Upper lobe of left lung (tissue), 6 donors: ENCODE data around the gene SUSD3. TPM values are rescaled to one million over a fixed set of nuclear protein-coding genes. Genes with fewer than 3 reads are reported as not detected.

ENCODE experiments used
- ATAC-seq, 2 donors: fragments of 200-7000 bp; cut with Tn5 transposase; one replicate each; pipeline ENCODE4 v1.9.1; 2022; ENCODE audit warnings: mild to moderate bottlenecking in 2 of 2, moderate library complexity in 2 of 2; ENCODE audit not compliant: low FRiP score in 2 of 2
- DNase-seq, 2 donors: peaks; one replicate each; pipeline ENCODE4 v3.0.0-alpha.2; 2019 to 2020
- H3K27ac ChIP-seq, 4 donors: fragments of 200-600 bp; sonication (generic); one replicate each; pipeline ENCODE4 v1.5.1; 2016 to 2019
- H3K27me3 ChIP-seq, 4 donors: fragments of 200-600 bp; sonication (generic); one replicate each; pipeline ENCODE4 v1.5.1; 2017 to 2019
- H3K36me3 ChIP-seq, 4 donors: fragments of 200-600 bp; sonication (generic); one replicate each; pipeline ENCODE4 v1.5.1; 2016 to 2019
- H3K4me1 ChIP-seq, 4 donors: fragments of 200-600 bp; sonication (generic); one replicate each; pipeline ENCODE4 v1.5.1; 2018 to 2019
- H3K4me3 ChIP-seq, 4 donors: fragments of 200-600 bp; sonication (generic); one replicate each; pipeline ENCODE4 v1.5.1; 2017 to 2019; ENCODE audit warnings: mild to moderate bottlenecking in 2 of 4, moderate library complexity in 1 of 4
- H3K9me3 ChIP-seq, 4 donors: fragments of 200-600 bp; sonication (generic); one replicate each; pipeline ENCODE4 v1.5.1; 2018 to 2019
- EP300 ChIP-seq, 4 donors: sonication (generic); formaldehyde crosslinking; IDR thresholded peaks; one replicate each; pipeline ENCODE4 v1.5.1; 2017; ENCODE audit warnings: antibody characterized with exemption in 4 of 4, control low read depth in 2 of 4
- POLR2A ChIP-seq, 4 donors: fragments of 450-650 bp; IDR thresholded peaks; one replicate each; pipeline ENCODE4 v1.5.1; 2016 to 2017; ENCODE audit warnings: antibody characterized with exemption in 4 of 4, mild to moderate bottlenecking in 2 of 4
- POLR2AphosphoS5 ChIP-seq, 2 donors: sonication (generic); formaldehyde crosslinking; IDR thresholded peaks; one replicate each; pipeline ENCODE4 v1.5.1; 2017; ENCODE audit warnings: antibody characterized with exemption in 2 of 2
- WGBS, 2 donors: methylation state at CpG; one replicate each; pipeline ENCODE4 v1.1.5; 2017 to 2018; 5-methylcytosine and 5-hydroxymethylcytosine counted together
- total RNA-seq, 6 donors: library from RNA; depleted of rRNA in 4 of 6; stranded (reverse); fragments of >200 nt in 4 of 6; gene quantifications; one replicate each; pipeline versions ENCODE4 v1.1.0 to v1.2.1, GENCODE V29; 2016 to 2021
- TF ChIP-seq, protein P1 (sequence below), 6 experiments: fragments of 450-650 bp in 4 of 6; fragments of 200-600 bp in 2 of 6; sonication (generic) in 2 of 6; IDR thresholded peaks; one replicate each; pipeline ENCODE4 v1.5.1; 2016 to 2019; ENCODE audit warnings: antibody characterized with exemption in 6 of 6
- donor health status: DM: no; HTN: no; CAD: no; lungs with moderate emphysema.
- donor health status: DM: no; HTN: yes; CAD: no; lungs with severe emphysema.

Gene SUSD3
- total RNA-seq, 6 donors from 2014 or later: 3.9 to 17.8 (median 5.2) TPM

- H3K27ac ChIP-seq: peak overlapping the region; percentile 93 to 99 (median 98)
- ATAC-seq (peak; percentile 52 to 88), DNase-seq (peak in 1 of 2 donors; percentile 91)
- H3K36me3 ChIP-seq: no peaks in the 10 kb centered on the region
- 0% methylated on average over 1 to 13 of the region's 34 CpGs for WGBS, 2 donors
- H3K9me3 ChIP-seq: peaks cover 0 to 3% (median 0%) of the 10 kb centered on the region in 4 donors
- peak overlapping the region; percentile 58 to 97 (median 77) for H3K4me3 ChIP-seq
- TF ChIP-seq POLR2AphosphoS5 (IDR thresholded peaks at IDR 0.05) (peak; percentile 49 to 63), POLR2A (IDR thresholded peaks at IDR 0.05) (peak in 2 of 4 donors; percentile 65 to 70), EP300 (IDR thresholded peaks at IDR 0.05) (no peak)
- H3K4me1 ChIP-seq: peaks cover 56 to 70% (median 62%) of the 10 kb centered on the region in 4 donors
- no peaks in the 10 kb centered on the region for H3K27me3 ChIP-seq
Measured at GRCh38 chr9:93133681-93134014, 75.1 kb downstream of the SUSD3 start.

DNA sequence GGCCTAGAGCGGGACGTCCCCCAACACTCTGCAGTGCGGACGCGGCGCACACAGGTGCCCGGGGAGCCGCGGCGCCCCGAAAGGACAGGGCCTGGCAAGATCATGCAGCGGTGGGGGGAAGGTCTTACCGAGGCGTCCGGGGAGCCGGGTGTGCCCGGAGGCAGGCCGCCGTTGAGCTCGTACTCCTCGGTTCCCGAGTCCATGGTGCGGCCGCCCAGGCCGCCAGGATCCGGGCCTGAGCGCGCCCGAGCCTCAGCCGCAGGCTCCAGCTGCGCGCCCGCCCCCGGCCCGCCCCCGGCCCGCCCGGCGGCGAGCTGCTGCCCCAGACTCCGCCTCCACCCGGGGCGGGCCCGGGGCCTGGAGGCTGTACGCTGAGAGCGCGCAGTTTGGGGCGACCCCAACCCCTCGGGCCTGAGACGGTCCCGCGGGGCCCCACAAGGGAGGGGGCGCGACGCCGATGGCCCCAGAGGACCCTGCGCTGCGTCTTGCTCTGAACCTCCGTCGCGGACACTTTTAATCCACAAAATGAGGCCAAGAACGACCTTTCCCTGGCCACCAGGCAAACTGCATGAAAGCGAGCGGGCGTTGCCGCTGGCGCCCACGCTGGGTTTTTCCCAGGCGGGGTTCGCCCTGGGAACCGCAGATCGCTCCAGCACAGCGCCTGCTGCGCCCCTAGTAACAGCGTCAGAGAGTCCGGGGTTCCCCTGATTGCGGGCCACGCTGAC is 75.7 kb downstream of the SUSD3 start, which contains the start of gene NINJ1:
Gene NINJ1, minus strand, starts transcription at position 237 of the 725 bp plus-strand sequence. Its CDS starts 34 bp downstream, at position 203.
- H3K27me3 ChIP-seq: no peaks in the 10 kb centered on the region
- TF ChIP-seq POLR2A (IDR thresholded peaks at IDR 0.05): peak in 3 of 4 donors; percentile 85 to 94 (median 93)
- peak in 2 of 4 donors; percentile 30 to 74 for TF ChIP-seq EP300 (IDR thresholded peaks at IDR 0.05)
- TF ChIP-seq, protein P1, sequence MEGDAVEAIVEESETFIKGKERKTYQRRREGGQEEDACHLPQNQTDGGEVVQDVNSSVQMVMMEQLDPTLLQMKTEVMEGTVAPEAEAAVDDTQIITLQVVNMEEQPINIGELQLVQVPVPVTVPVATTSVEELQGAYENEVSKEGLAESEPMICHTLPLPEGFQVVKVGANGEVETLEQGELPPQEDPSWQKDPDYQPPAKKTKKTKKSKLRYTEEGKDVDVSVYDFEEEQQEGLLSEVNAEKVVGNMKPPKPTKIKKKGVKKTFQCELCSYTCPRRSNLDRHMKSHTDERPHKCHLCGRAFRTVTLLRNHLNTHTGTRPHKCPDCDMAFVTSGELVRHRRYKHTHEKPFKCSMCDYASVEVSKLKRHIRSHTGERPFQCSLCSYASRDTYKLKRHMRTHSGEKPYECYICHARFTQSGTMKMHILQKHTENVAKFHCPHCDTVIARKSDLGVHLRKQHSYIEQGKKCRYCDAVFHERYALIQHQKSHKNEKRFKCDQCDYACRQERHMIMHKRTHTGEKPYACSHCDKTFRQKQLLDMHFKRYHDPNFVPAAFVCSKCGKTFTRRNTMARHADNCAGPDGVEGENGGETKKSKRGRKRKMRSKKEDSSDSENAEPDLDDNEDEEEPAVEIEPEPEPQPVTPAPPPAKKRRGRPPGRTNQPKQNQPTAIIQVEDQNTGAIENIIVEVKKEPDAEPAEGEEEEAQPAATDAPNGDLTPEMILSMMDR (IDR thresholded peaks at IDR 0.05): peak in 4 of 6 experiments; percentile 27 to 49 (median 42)
- TF ChIP-seq POLR2AphosphoS5 (IDR thresholded peaks at IDR 0.05): peak; percentile 40 to 77
- peaks cover 0 to 3% (median 0%) of the 10 kb centered on the region in 4 donors for H3K9me3 ChIP-seq
- peaks cover 51 to 65% (median 57%) of the 10 kb centered on the region in 4 donors for H3K4me1 ChIP-seq
- peak within 1 kb of the TSS; percentile 58 to 97 (median 77) for H3K4me3 ChIP-seq
- WGBS, 2 donors: 0 to 1% methylated on average over 16 to 27 of the region's 78 CpGs
- DNase-seq (peak; percentile 83 to 95), ATAC-seq (peak; percentile 83 to 94)
- H3K36me3 ChIP-seq: no peaks in the 10 kb centered on the region
- H3K27ac ChIP-seq: peak within 1 kb of the TSS; percentile 93 to 99 (median 98)

Other genes starting within 250 kb of the SUSD3 start
- 10 to 100 TPM in 2 of 6 donors, 1 to 10 TPM in 4; 5.4 to 15.4 (median 8.9) TPM for gene ZNF484, start 180.7 kb upstream of the SUSD3 start, total RNA-seq
- 10 to 100 TPM; 14.0 to 45.1 (median 22.3) TPM for gene FGD3, start 111.2 kb upstream of the SUSD3 start, total RNA-seq
- 10 to 100 TPM; 34.7 to 92.3 (median 41.7) TPM for gene CARD19, start 37.5 kb downstream of the SUSD3 start, total RNA-seq
- gene NINJ1, start 75.5 kb downstream of the SUSD3 start, total RNA-seq: 10 to 100 TPM; 35.6 to 83.9 (median 56.8) TPM
- gene WNK2, start 125.4 kb downstream of the SUSD3 start, total RNA-seq: 10 to 100 TPM in 3 of 6 donors, 1 to 10 TPM in 3; 1.1 to 11.5 (median 7.3) TPM